Erythroblast (primary cell): ENCODE results near the gene TLR2.
A peak's percentile ranks its signal among the peaks of the same experiment; 100 is the strongest.
"Not testable (repeated sequence)": the region's sequence is repeated elsewhere in the genome, so short reads cannot be mapped to it uniquely, and the experiment has no call there.

Source experiments
- DNase-seq, 2 experiments: peaks; one replicate each; lab custom pipeline; 2025; lab: John Stamatoyannopoulos, UW
- GATA1 ChIP-seq: IDR thresholded peaks from 2 replicates; pipeline ENCODE4 v1.6.1; 2011; ENCODE audit warnings: low read depth, mild to moderate bottlenecking, control low read depth, low read length, moderate library complexity
- POLR2A ChIP-seq: IDR thresholded peaks from 2 replicates; pipeline ENCODE4 v1.6.1; 2011; ENCODE audit warnings: mild to moderate bottlenecking, low read length

The TLR2 gene

GRCh38 chr4:153646978-153647377 lies 37.1 kb upstream of the TLR2 start:
- DNase-seq = no peak
- TF ChIP-seq GATA1 (no peak), POLR2A (no peak)

- DNase-seq = no peak
- TF ChIP-seq GATA1 (no peak), POLR2A (no peak)
These were observed 36.1 kb upstream of the TLR2 start for GRCh38 chr4:153647975-153648374.

GRCh38 chr4:153649572-153649991 lies 34.5 kb upstream of the TLR2 start:
- no peak for TF ChIP-seq GATA1
- no peak for TF ChIP-seq POLR2A
- peak; percentile 49 to 56 for DNase-seq

GRCh38 chr4:153651116-153651515 lies 33.0 kb upstream of the TLR2 start:
- TF ChIP-seq GATA1 (no peak), POLR2A (no peak)
- no peak for DNase-seq

GRCh38 chr4:153651587-153651986 lies 32.5 kb upstream of the TLR2 start:
- TF ChIP-seq GATA1 (no peak), POLR2A (no peak)
- no peak for DNase-seq

- DNase-seq = no peak
- TF ChIP-seq POLR2A = no peak
- no peak for TF ChIP-seq GATA1
These were observed 31.9 kb upstream of the TLR2 start for GRCh38 chr4:153652051-153652784.

GRCh38 chr4:153655002-153655541 lies 29.0 kb upstream of the TLR2 start:
- no peak for TF ChIP-seq POLR2A
- no peak for TF ChIP-seq GATA1
- no peak for DNase-seq

GRCh38 chr4:153655928-153656327 lies 28.2 kb upstream of the TLR2 start:
- DNase-seq = no peak
- TF ChIP-seq POLR2A (no peak), GATA1 (no peak)

- no peak for TF ChIP-seq GATA1
- no peak for TF ChIP-seq POLR2A
- no peak for DNase-seq
These were observed 22.8 kb upstream of the TLR2 start for GRCh38 chr4:153661215-153661822.

GRCh38 chr4:153661908-153662307 lies 22.2 kb upstream of the TLR2 start:
- no peak for TF ChIP-seq POLR2A
- TF ChIP-seq GATA1 = no peak
- no peak for DNase-seq

GRCh38 chr4:153663667-153664066 lies 20.4 kb upstream of the TLR2 start:
- TF ChIP-seq POLR2A = no peak
- no peak for TF ChIP-seq GATA1
- no peak for DNase-seq

GRCh38 chr4:153666505-153666904 lies 17.6 kb upstream of the TLR2 start:
- DNase-seq = not testable (repeated sequence)

- no peak for DNase-seq
- TF ChIP-seq POLR2A (no peak), GATA1 (no peak)
These were observed 15.4 kb upstream of the TLR2 start for GRCh38 chr4:153668647-153669046.

GRCh38 chr4:153669838-153670237 lies 14.2 kb upstream of the TLR2 start:
- no peak for DNase-seq
- no peak for TF ChIP-seq POLR2A
- no peak for TF ChIP-seq GATA1
